Activated CD8-positive, alpha-beta memory T cell treated with anti-CD3 and anti-CD28 coated beads for 24 hours (primary cell): ENCODE data around the gene CCL19.

ENCODE experiments used
- DNase-seq: peaks from one replicate; pipeline ENCODE4 v3.0.0-alpha.2; 2020

The CCL19 gene

DNA sequence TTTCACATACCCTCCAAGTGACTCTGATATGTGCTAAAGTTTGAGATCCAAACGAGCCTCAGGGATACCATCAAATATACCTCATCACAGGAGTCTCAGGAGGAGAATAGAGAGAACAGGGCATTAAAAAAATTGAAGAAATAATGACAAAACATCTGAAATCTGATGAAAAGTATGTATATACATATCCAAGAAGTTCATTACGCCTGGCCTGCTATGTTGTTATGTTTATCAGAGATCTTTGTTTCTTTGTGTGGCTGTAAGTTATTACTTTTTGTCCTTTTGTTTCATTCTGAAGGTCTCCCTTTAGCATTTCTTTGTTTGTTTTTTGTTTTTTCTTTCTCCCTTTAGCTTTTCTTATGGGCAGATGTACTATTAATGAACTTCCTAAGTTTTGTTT lies 2.5 kb upstream of the CCL19 start:
- no peak for DNase-seq

DNA sequence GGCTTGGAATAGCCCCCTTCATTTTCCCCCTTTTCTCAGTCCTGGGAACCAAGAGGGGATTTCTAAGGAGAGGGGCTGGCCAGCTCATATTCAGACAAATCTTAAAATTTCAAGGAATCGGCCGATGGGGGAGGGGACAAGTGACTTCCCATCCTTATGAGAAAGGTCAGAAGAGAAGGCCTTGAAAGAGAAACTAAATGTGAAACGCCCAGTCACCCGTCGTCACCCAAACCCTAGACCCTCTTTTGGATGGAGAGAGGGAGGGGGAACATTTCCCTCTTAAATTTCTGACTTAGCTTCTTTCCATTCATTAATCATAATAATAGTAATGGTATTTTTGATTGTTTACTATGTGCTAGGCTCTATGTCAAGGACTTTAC lies 850 bp upstream of the CCL19 start:
- DNase-seq, result no peak

DNA sequence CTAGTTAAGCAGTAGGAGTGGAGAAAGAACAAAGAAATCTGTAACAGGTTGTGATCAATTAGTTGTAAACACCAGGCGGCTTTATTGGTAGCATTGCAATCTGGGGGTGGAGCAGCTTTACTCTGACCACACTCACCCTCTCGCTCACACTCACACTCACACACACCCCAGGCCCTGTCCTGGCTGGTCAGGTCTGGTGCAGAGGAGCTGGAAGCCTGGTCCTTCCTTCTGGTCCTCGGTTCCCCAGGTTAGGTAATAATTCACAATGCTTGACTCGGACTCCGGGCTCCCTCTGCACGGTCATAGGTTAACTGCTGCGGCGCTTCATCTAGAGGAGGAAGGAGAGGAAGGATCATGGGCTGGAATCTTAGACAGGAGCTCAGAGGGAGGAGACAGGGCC lies 1.6 kb downstream of the CCL19 start:
- no peak for DNase-seq

DNA sequence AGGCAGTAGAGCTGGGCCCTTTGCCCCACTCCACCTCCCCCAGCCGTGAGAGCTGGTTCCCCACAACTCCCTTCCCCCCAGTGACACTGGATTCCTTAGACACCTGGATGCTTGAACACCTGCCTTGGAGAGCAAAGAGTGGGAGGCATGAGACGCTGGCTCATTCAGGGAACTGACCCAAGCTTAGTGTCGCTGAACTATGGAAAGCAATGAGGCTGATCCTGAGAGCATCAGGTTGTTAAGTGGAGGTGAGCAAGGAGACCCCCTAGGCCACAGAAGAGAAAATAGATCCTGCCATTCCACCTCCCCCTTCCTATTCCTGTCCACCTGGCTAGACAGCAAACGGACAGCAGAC lies 2.0 kb downstream of the CCL19 start:
- no peak for DNase-seq

DNA sequence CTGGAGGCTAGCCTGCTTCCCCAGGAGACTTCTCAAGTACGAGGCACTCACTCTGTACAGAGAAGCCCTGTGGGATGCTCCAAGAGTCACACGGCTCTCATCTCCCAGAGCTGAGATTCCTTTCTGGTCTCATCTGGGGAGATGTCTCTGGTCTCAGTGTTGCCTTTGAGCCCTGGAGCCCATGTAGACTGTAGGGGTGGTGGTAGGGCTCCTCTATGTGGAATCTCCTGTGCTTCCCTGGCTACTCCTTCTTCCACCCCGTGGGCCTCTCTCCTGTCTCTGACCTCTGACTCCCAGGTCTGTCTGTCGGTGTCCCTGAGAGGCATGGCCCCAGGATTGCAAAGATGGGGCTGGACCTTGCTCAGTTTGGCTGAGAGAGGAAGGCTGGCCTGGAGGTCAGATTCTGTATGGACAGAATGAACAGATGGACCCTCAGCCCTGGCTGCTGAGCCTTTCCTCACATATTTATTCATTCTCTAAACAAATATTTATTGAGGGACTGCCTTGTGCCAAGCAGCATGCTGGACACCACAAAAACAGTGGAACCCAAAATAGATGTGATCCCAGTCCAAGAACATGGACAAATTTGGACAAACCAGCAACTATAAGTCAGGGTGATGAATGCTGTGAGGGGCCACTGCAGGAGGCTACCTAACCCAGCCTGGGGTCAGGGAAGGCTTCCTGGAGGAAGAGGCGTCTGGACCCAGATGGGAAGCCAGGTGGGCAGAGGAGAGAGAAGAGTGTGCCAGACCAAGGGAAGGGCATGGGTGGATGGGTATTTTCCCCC lies 2.6 kb downstream of the CCL19 start:
- DNase-seq, result no peak

DNA sequence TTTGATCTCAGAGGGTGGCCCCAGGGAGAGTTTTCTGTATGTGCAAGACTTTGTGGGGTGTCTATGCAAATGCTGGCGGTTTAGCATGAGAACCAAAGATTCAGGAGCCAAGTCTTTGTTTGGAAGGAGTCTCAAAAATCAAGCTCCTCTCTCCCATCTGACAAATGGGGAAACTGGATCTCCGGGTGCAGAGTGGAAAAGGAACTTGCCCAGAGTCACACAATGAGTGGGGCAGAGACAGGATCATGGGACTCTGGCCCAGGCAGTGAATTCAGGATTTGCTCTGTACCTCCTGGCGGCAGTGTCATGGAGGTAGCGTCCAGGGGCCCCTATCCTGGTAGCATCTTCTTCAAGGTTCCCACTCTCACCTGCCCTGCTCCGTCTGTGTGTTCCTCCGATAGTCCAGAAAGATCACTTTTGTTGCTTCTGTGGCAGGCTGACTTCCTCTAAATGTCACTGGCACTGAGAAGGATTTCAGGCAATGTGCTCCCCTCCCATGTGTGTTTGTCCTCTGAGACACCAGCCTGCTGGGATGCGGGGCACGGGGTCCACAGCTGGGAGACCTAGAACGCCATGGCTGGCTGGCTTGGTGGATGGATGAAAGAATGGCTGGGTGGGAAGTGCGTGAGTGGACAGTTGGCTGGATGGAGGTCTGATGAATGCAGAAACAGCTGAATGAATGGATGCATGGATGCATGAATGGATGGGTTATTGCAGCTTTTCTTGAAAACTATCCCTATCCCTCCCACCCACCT lies 3.6 kb downstream of the CCL19 start:
- DNase-seq, result no peak

DNA sequence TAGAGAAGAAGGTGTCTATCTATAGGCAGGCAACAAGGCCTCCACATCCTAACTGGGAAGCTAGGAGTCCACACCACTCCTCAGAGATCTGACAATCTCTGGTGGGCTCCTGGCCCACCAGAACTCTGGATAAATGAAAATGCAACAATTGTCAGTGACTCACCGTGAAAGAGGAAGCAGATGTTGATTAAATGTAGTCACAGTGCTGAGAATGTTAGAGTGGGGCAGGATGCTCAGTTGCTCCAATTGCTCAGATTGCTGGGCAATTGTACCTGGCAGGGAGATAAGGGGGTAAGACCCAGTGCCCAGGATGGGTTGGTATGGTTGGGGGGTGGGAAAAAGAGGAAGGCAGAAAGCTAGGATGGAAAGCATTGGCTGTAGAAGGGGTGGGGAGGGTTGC lies 4.3 kb downstream of the CCL19 start:
- no peak for DNase-seq

DNA sequence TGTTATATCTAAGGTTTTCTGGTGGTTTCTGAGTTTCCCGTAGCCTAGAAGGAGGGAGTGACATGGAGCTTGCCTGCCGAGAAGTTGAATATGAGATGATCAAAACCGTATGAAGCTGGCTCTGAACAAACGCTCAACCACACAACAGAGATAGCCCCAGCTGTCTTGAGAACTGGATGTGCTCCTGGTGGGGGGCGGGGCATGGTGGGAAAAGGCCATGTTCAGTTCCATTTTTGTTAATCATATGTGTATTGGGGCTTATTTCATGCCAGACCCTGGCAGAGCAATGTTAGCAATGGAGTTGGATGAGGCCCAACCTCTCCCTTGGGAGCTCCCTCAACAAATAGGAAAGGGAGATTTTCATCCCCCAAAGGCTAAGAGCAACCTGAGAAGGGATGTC lies 4.8 kb downstream of the CCL19 start:
- no peak for DNase-seq

DNA sequence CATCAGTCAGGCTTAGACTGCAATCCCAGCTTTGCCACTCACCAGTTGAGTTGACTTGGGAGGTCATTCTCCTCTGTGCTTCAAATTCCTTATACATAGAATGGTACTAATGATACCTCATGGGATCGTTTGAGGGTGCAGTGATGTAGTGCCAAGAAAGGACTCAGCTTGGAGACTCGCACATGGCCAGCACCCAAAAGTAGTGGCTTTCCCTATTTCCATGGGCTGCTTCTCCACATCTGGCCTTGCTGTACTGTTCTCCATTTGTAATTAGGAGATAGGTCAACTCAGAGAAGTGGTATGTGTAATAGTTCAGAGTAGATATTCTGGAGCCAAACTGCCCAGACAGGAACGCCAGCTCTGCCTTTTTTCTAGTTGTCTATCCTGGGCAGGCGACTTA lies 5.5 kb downstream of the CCL19 start:
- no peak for DNase-seq

DNA sequence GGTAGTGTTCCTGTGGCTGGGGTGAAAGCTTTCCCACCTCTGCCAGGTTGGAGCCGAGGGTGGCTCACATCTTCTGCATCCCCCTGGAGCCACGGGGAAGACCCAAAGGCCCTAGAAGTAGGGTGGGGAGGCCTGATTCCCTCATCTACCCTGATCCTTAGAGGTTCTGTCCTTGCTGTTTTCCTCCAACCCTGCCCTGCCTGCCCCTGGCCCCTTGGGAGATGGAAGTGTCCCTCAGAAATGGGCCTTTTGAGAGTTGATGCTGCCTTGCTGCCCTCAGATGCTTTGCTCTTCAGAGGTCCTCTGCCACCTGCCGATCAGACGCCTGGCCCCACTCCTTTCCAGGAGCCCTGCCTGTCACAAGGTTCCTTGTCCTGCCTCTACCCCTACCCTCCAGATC lies 6.3 kb downstream of the CCL19 start:
- DNase-seq, result no peak

DNA sequence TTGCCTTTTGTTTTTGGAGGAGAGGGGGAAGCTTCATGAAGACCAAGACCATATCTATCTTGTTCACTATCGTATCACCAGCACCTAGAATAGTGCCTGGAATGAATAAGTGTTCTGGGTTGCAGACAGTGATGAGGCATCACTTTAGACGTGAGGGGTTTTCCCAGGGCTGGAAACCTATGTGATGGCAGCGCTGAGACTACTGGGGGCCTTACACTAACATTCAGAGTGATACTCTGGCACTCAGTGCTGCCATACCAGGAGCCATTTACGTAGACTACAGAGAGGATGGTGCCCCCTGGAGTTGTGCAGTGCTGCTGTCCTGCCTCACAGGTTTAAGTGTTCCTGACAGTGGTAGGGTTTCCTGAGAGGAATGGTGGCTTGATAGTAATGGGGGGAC lies 6.9 kb downstream of the CCL19 start:
- no peak for DNase-seq

DNA sequence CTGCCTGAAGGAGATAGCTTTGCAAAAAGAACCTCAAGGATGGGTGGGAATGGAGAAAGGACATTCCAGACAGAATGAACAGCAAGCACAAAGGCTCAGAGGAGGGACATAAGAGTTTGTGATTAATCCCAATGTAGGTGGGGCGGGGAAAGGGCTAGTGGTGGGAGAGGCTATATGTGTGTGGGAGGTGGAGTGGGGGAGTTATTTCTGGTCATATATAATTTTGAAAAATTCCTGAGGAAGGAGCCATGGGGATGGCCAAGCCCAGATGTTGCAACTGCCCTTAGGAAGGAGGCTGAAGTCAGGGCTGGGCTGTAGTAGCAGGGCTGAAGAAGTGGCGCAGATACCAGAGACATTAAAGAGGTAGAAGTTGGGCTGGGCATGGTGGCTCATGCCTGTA lies 15.2 kb downstream of the CCL19 start:
- DNase-seq, result no peak

DNA sequence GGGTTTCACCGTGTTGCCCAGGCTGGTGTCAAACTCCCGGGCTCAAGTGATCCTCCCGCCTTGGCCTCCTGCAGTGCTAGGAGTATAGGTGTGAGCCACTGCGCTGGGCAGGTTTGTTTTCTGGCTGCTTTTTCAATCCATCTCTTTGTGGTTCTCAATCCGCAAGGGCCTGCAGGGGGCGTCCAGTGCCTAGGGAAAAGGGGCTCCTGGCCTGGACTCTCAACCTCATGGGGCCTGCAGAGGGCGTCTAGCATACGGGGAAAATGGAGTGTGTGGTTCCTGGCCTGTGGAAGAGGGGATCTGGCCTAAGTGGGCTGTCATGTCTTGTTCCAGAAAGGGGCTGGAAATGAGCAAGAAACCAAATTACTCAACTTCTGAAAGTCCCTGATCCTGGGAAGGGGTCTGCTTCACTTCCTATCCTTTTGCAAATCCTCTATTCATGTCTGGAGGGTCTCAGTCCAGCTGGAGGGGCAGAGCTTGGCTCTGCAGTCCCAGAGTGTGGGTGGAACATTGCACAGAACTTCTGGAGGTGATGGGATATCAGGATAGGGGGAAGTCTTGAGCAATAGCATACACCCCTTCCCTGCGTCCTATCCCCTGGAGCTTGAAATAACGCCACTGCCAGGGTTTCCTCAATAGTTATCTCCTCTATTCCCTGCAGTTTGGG lies 15.9 kb downstream of the CCL19 start:
- peak; percentile 77 for DNase-seq

DNA sequence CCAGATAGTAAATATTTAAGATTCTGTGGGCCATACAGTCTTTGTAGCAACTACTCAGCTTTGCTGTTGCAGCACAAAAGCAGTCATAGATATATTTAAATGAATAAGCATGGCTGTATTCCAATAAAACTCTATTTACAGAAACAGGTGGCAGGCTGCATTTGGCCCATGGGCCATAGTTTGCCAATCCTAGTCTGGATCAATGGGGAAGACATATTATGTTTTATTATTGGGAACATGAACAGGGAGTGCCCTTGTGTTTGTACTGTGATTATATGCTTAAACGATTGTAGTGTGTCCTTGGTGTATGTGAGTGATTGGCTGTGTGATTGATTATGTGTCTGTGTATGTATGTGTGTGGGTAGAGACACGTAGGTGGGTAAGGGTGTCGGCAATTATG lies 16.6 kb downstream of the CCL19 start:
- no peak for DNase-seq

DNA sequence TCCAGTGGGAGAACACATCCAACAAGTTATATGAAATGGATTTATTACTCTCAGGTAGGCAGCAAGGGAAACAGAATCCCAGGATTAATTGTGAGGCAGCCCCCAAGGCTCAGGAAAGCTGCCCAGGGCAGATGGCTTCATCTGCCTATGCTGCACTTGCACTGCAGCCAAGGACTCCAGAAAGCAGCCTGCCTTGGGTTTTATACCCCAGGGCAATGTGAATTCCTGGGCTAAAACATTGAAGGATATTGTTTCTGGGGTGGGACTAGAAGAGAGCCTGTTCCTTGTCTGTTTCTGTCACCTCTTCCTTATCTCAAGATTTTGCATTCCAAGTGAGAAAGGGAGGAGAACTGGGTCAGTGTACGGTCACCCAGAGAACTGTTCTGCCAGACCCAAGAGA lies 19.8 kb downstream of the CCL19 start:
- no peak for DNase-seq

DNA sequence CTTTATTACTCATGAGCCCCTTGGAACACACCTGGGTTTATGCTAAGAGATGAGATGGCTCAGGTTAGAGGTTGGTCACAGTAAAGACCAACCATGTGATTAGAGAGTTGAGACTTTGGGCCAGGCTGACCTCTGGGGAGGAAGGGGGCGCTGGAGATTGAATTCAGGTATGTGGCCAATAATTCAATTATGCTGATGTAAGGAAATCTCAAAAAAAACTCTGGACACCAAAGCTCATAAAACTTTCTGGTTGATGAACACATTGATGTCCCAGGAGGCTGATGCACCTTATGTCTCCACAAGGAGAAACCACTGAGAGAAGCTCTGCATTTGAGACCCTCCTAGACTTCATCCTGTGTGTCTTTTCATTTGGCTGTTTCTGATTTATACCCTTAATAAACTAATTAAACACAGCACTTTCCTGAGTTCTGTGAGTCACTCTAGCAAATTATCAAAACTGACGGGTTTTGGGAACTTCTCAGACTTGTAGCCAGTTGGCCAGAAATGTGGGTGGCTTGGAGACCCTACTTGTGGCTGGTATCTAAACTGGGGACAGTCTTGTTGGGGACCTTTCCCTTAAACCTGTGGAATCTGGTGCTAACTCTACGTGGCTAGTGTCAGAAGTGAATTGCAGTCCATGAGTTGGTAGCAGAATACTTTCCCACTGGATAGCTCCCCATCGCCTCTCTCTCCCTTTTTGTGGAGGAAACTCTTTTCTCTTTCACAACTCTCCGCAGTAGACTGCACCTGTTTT lies 21.1 kb downstream of the CCL19 start:
- no peak for DNase-seq

DNA sequence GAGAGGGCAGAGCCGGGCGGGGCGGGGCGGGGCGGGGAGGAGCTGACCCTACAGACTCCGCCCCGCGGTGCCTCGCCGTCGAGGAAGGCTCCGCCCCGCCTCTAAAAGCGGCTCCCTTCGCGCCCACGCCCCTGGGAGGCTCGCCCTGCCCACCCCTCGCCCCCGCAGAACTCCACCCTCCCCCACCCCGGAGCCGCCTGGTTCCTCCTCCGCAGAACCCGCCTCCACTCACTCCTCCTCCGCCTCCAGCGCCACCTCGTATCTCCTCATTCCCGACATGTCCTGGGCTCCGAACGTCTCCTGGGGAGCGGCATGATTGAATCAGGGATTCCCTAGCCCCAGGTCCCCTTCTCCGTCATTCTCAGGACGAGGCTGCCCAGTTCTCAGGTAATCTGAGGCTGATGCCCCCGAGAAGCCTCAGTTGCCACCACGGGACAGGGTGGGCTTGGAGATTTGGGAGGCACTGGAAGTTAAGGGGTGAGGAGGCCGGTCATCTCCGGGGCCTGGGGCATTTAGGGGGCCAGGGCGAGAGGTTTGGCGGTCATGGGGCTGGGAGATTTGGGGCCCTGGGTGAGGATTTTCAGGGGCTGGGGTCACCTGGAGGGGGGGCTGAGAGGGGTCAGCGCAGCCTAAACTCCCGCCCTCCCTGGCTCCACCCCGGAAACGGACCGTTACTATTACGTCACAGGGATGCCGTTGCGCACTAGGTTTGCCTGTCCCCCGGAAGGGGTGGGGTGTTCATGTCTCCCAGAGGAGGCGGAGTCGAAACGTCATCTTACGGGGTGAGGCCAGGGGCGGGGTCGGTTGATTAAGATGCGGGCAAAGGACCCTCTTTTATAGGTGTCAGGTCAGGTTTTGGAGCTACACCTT lies 25.5 kb downstream of the CCL19 start:
- DNase-seq, result peak; percentile 90

DNA sequence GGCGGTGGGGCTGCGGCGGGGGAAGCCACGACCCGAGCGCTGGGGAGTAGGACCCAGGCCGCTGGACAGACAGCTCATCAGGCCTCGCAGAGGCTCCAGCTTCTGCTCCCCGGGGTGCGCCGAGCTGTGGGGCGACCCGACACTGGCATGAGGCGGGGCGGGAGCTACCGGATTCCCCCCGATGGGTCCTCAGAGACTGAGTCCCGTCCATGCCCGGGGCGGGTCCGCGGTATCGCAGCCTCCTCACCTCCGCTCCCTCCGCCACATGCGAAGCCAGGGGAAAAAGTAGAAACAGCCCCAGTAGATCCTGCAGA lies 26.1 kb downstream of the CCL19 start:
- no peak for DNase-seq

DNA sequence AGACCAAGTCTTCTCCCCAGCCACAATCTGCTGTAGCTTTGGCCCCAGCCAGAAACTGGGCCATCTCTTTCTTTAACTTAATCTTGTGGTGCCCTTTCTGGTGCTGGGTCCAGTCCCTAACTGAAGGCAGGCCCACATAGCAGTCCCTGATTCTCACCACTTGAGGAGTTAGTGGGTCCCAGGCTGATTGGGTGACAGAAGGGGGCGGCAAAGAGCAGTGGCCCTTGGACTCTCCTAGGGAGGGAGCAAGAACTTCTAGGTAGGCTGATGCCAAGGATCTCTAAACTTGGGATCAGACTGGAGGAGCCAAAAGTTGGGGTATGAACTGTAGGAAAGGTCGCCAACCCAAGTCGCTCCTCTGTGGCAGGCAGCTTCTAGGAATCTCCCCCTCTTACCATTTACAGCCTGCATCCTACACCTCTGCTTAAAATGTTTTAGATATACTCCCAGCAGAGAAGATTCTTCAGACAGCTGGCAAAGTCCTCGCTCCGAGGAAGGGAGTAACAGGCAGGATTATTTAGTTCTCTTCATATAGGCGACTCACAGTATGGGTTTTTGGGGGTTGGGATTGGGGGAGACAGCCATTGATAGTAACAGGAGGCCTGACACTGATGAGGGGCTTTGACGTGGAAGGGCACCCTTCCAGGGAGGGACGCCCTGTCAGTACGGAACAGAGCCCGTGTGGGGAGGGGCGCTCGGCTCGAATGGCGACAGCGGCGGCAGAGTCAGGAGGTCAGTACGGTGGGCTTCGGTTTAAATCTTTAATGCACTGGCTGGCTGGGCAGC lies 26.6 kb downstream of the CCL19 start:
- peak; percentile 77 for DNase-seq

DNA sequence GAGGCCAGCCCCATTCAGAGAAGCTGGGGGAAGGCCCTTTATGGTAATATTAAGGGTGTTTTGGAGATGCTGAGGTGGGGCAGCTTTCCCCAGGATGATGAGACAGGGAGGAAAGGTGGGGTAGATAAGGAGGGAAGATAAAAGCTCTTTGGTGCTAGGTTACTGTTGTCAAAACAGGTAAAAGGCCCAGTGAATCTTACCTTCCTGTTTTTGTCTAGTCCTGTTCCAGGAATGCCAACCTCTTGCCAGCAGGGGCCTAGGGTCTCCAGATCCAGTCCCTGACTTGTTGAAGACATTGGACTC lies 27.8 kb downstream of the CCL19 start:
- no peak for DNase-seq

DNA sequence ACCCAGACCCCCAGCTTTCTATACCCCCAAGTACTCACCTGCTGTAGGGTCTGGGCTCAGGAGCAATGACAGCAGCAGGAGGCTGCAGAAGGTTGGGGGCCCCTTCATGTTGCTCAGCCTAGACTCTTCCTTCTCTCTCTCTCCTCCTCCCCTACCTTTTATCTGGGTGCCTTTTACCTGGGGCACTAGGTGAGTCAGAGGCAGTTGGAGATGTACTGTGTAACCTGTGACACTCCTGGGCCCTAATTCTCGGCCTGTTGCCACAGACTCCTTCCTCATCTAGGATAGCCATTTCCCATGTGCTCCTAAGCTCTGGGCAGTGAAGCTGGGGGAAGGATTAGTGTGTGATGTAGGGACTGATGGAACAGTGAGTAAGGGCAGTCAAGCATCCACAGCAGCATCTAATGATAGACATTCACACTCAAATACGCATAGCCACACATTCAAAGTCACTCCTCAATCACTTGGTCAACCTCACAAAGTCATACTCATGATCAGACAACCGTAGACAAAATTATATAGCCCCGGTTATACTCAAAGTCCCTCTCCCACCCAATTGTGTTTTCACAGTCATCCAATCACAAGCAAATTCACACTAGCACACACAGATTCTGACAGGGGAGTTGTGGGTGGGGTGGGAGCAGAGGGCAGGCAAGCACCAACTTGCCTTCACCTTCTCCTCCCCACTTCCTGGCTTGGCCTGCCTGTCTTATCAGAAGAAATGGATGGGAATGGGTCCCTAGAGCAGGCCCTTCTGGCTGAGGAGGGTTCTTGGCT lies 28.4 kb downstream of the CCL19 start, which contains the start of gene CCL27:
CCL27 (minus strand) TSS at position 132 of the 777 bp plus-strand sequence; CDS start at position 108, 24 bp downstream.
- DNase-seq, result no peak
